Measurements from ENCODE around the gene CDHR1.

Gene CDHR1

GRCh38 chr10:84208023-84208422, 13.7 kb downstream of the CDHR1 start:
- H3K36me3 ChIP-seq = no peaks in the 10 kb centered on the region
- no peaks in the 10 kb centered on the region for H3K9me3 ChIP-seq
- no peak overlapping the region for H3K27ac ChIP-seq
- no peak for TF ChIP-seq CTCF (IDR thresholded peaks at IDR 0.05)
- H3K4me1 ChIP-seq (ENCODE audit: control insufficient read depth in 1 of 2, insufficient read depth in 1 of 2, low read depth in 1 of 2, low read length in 1 of 2) = no peaks in the 10 kb centered on the region
- no peak overlapping the region for H3K4me3 ChIP-seq (ENCODE audit: low read depth in 1 of 2, low read length in 1 of 2)
- peaks cover 38% of the 10 kb centered on the region for H3K27me3 ChIP-seq

GRCh38 chr10:84211566-84211965, 17.2 kb downstream of the CDHR1 start:
- no peak for TF ChIP-seq CTCF (IDR thresholded peaks at IDR 0.05)
- Histone ChIP-seq H3K9me3 (no peaks in the 10 kb centered on the region), H3K36me3 (no peaks in the 10 kb centered on the region), H3K4me3 (ENCODE audit: low read depth in 1 of 2, low read length in 1 of 2) (no peak overlapping the region), H3K4me1 (ENCODE audit: control insufficient read depth in 1 of 2, insufficient read depth in 1 of 2, low read depth in 1 of 2, low read length in 1 of 2) (no peaks in the 10 kb centered on the region), H3K27ac (no peak overlapping the region), H3K27me3 (peaks cover 38% of the 10 kb centered on the region)

- no peaks in the 10 kb centered on the region for H3K36me3 ChIP-seq
- no peak overlapping the region for H3K4me3 ChIP-seq (ENCODE audit: low read depth in 1 of 2, low read length in 1 of 2)
- no peak for TF ChIP-seq CTCF (IDR thresholded peaks at IDR 0.05)
- peaks cover 35% of the 10 kb centered on the region for H3K27me3 ChIP-seq
- H3K27ac ChIP-seq = no peak overlapping the region
- H3K4me1 ChIP-seq (ENCODE audit: control insufficient read depth in 1 of 2, insufficient read depth in 1 of 2, low read depth in 1 of 2, low read length in 1 of 2) = no peaks in the 10 kb centered on the region
- no peaks in the 10 kb centered on the region for H3K9me3 ChIP-seq
Measured at GRCh38 chr10:84212014-84212413, 17.7 kb downstream of the CDHR1 start.

GRCh38 chr10:84213076-84213475, 18.7 kb downstream of the CDHR1 start:
- no peak for TF ChIP-seq CTCF (IDR thresholded peaks at IDR 0.05)
- Histone ChIP-seq H3K4me3 (ENCODE audit: low read depth in 1 of 2, low read length in 1 of 2) (no peak overlapping the region), H3K36me3 (no peaks in the 10 kb centered on the region)

GRCh38 chr10:84214046-84214572, 19.8 kb downstream of the CDHR1 start:
- Histone ChIP-seq H3K4me1 (ENCODE audit: control insufficient read depth in 1 of 2, insufficient read depth in 1 of 2, low read depth in 1 of 2, low read length in 1 of 2) (no peaks in the 10 kb centered on the region), H3K36me3 (no peaks in the 10 kb centered on the region), H3K27me3 (peaks cover 16% of the 10 kb centered on the region), H3K9me3 (no peaks in the 10 kb centered on the region), H3K27ac (no peak overlapping the region), H3K4me3 (ENCODE audit: low read depth in 1 of 2, low read length in 1 of 2) (no peak overlapping the region)
- TF ChIP-seq CTCF (IDR thresholded peaks at IDR 0.05) = no peak

More at GRCh38 chr10:84213076-84213475, 18.7 kb downstream of the CDHR1 start:
- H3K27me3 ChIP-seq = peaks cover 24% of the 10 kb centered on the region
- no peaks in the 10 kb centered on the region for H3K4me1 ChIP-seq (ENCODE audit: control insufficient read depth in 1 of 2, insufficient read depth in 1 of 2, low read depth in 1 of 2, low read length in 1 of 2)
- H3K9me3 ChIP-seq = no peaks in the 10 kb centered on the region
- H3K27ac ChIP-seq = no peak overlapping the region

Measured in neutrophil (primary cell).